HG03280 (cell line): ENCODE data around the gene RREB1.

Source experiments
- ATAC-seq: cut with Tn5 transposase; IDR thresholded peaks from one replicate; pipeline ENCODE4 v1.9.1; 2021; ENCODE audit warnings: mild to moderate bottlenecking, moderate library complexity; ENCODE audit not compliant: unreplicated experiment

RREB1 gene

GRCh38 chr6:7190791-7191190, 83.0 kb downstream of the RREB1 start:
- no peak for ATAC-seq

- no peak for ATAC-seq
These were observed 85.4 kb downstream of the RREB1 start for GRCh38 chr6:7193122-7193521.

DNA sequence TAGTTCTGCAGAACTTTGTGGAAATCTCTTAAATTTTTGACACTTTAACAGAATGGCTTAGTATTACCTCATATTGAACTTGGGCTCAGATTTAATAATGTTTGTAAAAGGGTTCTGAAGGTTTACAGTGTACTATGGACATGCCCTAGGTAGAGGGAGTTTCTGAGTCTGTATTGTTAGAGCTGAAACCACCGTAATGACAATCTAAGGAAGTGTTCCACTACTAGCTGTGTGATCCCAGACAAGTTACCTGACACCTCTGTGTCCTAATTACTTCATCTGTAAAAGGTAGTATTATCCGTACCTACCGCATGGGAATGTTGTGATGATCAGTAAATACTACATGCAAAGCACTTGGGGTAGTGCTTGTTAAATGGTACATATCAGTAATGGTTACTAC, 86.9 kb downstream of the RREB1 start:
- ATAC-seq: no peak

DNA sequence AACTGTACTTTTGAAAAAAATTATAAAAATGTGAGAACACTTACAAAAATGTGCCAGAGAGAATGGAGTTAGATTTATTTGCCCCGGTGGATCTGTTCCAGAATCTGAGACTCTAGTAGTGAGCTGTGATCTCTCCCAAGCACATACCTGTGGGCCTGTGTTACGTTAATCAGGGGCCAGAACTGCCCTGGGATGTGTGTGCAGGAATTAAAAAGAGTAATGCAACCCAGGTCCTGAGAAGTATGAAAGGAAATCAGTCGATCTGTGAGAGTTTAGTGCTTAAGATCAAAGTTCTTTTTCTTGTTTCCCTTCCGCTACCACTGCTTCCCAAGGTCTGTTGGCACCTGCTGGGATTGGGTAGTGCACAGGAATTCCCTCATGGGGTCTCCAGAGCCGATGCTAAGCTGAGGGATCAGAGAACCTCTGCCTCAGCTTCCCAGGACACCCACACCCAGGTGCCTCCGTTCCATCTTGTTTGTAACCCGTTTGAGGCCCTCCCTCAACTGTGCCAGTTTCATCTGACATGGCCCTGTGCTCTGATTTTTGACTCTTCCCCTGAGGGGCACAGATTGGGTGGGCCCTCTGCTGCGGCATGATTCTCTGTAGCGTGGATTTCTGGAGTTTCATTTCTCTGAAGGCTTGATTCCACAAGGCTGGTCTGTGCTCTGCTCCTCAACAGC, 87.7 kb downstream of the RREB1 start:
- ATAC-seq: no peak

DNA sequence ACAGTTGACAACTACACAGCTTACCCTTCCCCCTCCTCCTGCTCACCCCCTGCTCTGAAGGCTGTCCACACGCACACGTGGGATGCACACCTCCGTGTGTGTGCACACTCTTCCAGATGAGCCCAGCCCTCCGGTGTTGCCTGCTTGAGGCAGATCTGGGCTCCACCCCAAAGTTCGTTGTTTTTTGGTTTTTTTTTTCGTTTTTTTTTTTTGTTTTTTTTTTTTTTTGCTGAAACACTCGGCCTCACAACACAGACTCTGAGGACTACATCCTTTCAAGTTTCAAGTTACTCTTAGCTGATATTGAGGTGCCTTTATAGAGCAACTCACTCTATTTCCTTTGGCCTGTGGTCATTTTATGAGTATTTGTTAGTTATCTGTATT, 88.2 kb downstream of the RREB1 start:
- ATAC-seq: no peak

GRCh38 chr6:7196685-7197283, 89.0 kb downstream of the RREB1 start:
- no peak for ATAC-seq

- ATAC-seq: no peak
These were observed 90.0 kb downstream of the RREB1 start for GRCh38 chr6:7197747-7198146.

- ATAC-seq: no peak
These were observed 91.4 kb downstream of the RREB1 start for GRCh38 chr6:7198833-7199800.

GRCh38 chr6:7200598-7201443, 93.1 kb downstream of the RREB1 start:
- no peak for ATAC-seq

- ATAC-seq: no peak
These were observed 93.6 kb downstream of the RREB1 start for GRCh38 chr6:7201444-7201731.

- peak; percentile 89 for ATAC-seq
These were observed 94.2 kb downstream of the RREB1 start for GRCh38 chr6:7201732-7202541.

DNA sequence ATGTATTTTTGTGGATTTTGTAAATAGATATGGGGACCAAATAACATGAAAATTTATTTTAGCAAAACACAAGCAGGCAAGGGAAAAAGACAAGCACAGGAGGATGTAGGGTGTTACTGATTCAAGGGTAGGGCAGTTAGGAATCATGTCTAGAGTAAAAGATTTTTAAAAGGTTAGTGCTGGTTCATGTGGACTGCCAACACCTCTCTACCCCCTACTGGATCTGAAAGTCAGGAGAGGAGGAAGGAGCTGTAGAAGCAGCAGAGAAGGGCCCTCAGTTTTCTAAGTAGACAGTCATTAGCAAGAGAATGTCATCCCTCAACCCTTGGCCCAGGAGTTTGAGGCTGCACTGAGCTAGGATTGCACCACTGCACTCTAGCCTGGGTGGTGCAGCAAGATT, 95.2 kb downstream of the RREB1 start:
- no peak for ATAC-seq

- no peak for ATAC-seq
These were observed 96.2 kb downstream of the RREB1 start for GRCh38 chr6:7203939-7204338.

DNA sequence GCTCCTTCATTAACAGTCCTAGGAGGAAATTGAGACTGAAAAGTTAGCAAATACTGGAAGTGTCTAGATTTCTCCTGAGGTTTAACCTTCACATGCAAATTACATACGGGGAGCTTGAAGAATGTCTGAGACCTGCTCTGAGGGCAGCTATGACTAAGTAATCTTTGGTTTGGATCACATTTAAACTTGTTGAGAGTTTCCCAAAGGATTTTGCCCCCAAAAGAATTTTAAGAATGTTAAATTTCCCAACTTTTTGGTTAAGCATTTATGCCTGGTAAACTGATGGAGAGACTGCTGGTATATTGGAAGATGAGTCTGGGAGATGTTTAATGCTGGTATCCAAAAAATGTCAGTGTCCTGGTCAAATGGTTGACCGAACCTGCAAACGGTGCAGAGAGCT, 97.0 kb downstream of the RREB1 start:
- no peak for ATAC-seq

DNA sequence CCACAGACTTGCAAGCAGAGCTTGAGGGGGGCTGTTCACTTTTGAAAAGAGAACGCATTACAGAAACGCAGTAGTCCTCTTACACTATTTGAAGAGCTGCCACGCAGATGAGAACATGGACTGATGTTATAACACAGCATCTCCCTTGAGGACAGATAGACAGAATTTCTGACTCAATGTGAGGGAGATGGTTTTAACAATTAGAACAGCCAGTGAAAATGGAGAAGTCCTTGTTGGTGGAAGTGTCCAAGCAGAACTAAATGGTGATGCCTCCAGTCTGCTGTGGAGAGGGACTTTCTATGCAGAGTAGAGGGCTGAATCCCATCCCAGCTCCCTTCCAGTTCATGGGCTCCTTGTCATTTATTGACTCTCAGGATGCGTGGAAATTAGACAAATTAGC, 100.0 kb downstream of the RREB1 start:
- no peak for ATAC-seq

DNA sequence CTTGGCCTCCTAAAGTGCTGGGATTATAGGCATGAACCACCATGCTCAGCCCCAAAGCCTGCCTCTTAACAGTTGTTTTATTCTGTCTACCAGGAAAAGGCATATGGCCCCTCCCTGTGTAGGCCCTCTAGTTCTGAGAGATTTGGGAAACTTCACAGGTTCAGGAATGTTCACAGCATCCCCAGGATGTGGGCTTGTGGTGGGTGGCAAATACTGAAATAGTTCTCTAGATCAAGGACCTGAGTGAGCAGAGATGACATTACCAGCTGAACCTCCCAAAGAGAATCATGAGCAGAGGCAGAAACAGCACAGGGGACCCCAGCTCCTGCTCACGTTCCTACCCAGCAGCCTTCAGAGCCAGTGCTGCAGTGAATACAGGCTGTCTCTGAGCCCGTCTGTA, 105.7 kb downstream of the RREB1 start:
- ATAC-seq: no peak

DNA sequence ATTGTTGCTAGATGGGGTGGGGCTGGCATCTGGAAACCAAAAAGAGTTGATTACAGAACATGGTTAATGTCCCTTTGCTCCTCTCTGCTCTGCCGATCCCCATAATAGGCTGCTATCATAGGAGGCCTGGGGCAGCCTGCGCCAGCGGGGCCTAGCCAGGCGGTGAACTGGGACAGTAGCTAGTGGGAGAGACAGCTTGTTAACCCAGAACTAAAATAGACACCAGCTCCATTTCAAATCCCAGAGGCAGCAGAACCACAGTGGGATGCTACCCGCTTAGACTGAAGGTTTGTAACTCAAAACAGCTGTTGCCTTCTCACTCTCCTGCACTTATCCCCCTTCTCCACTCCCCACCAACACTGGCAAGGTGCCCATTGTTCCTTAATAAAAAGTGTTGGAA, 106.7 kb downstream of the RREB1 start:
- no peak for ATAC-seq

DNA sequence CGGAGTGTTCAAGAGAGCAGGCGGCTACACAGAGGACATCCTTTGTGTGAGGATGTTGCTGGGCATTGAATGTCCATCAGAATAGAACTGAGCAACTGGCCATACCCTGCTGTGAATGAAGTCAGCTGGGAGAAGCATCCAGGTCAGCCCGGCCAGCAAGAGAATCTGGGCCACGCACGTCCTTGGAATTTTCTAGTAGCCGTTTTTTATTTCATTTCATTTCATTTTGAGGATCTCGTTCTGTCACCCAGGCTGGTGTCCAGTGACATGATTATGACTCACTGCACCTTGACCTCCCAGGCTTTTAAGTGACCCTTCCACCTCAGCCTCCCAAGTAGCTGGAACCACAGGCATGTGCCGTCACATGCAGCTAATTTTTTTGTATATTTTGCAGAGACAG, 107.4 kb downstream of the RREB1 start:
- ATAC-seq: no peak

DNA sequence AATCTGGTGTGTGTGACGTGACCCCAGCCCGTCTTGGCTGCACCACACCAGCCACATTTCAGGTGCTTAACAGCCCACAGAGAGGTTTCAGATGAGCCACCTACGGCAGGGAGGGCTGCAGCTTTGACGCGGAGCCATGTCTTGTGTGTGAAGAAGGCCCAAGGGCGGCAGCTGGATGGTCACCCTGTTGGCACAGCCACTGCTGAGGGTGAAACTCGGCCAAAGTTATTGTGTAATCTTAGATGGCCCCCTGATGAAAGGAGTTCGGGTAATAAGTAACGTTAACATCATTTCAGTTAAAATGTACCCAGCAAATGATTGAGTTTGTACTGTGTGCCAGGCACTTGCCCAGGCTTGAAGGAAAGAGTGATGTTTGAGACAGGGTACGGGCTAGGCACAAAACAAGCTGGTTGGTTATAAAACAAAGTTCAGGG, 108.1 kb downstream of the RREB1 start:
- no peak for ATAC-seq

- ATAC-seq: no peak
These were observed 109.3 kb downstream of the RREB1 start for GRCh38 chr6:7216941-7217621.
